GM12878 (cell line): ENCODE results near the gene POU5F2. TPM values are rescaled to one million over a fixed set of nuclear protein-coding genes. Genes with fewer than 3 reads are reported as not detected.

Experiments
- ATAC-seq: fragments of 200-7000 bp; cut with Tn5 transposase; 3 replicates; pipeline ENCODE4 v1.9.1; 2020; ENCODE audit warnings: mild to moderate bottlenecking, moderate library complexity
- BruUV-seq: library from RNA; stranded (reverse); fragments of 400-500 nt; replicated peaks from 2 replicates; lab custom pipeline; 2021; lab: Mats Ljungman, UMichigan
- CTCF ChIA-PET: fragments of 300-600 bp; sonication (Branson Sonifier 250); formaldehyde crosslinking; extraction: SDS; loops from one replicate; lab custom pipeline; 2021; ENCODE audit warnings: inconsistent platforms; lab: Yijun Ruan, JAX
- POLR2A ChIA-PET: fragments of 350-600 bp; formaldehyde crosslinking; extraction: SDS; loops from one replicate; lab custom pipeline; 2021; ENCODE audit warnings: inconsistent platforms; lab: Charles Lee
- RAD21 ChIA-PET: fragments of 300-600 bp; sonication (Branson Sonifier 250); formaldehyde crosslinking; loops from one replicate; lab custom pipeline; 2023; ENCODE audit warnings: antibody characterized with exemption; ENCODE audit not compliant: unreplicated experiment; lab: Charles Lee
- SMC1A ChIA-PET: fragments of 300-600 bp; sonication (Branson Sonifier 250); formaldehyde crosslinking; loops from one replicate; lab custom pipeline; 2023; ENCODE audit not compliant: unreplicated experiment, uncharacterized antibody; lab: Charles Lee
- DNase-seq: peaks from one replicate; pipeline ENCODE4 v3.0.0-alpha.2; 2011; ENCODE audit warnings: low read depth, low spot score
- FAIRE-seq: peaks from 3 replicates; lab custom pipeline; 2011; peaks lifted over from hg19 to GRCh38; lab: Jason Lieb, UNC
- H2AFZ ChIP-seq: 2 replicates; pipeline ENCODE4 v1.6.0; 2011; ENCODE audit warnings: low read depth, low read length, control low read depth; ENCODE audit not compliant: control insufficient read depth
- H3K27ac ChIP-seq: 2 replicates; pipeline ENCODE4 v1.5.1; 2011; ENCODE audit warnings: control low read depth; ENCODE audit not compliant: control insufficient read depth, insufficient read depth
- H3K27me3 ChIP-seq, 2 experiments: replicated peaks in 1 of 2; 2 replicates each; pipeline versions ENCODE4 v1.6.0 to v1.6.1; 2011; ENCODE audit warnings: low read length in 1 of 2; ENCODE audit not compliant: control insufficient read depth in 2 of 2, insufficient read depth in 2 of 2
- H3K36me3 ChIP-seq, 2 experiments: 2 replicates each; pipeline ENCODE4 v1.5.1; 2011; ENCODE audit warnings: low read length in 1 of 2; ENCODE audit not compliant: control insufficient read depth in 2 of 2, insufficient read depth in 2 of 2
- H3K4me1 ChIP-seq: 2 replicates; pipeline ENCODE4 v1.6.1; 2011; ENCODE audit warnings: mild to moderate bottlenecking, low read length, moderate library complexity, mixed read lengths; ENCODE audit not compliant: control insufficient read depth, insufficient read depth
- H3K4me2 ChIP-seq: 2 replicates; pipeline ENCODE4 v1.6.0; 2011; ENCODE audit warnings: control low read depth; ENCODE audit not compliant: control insufficient read depth, insufficient read depth
- H3K4me3 ChIP-seq: fragments of 200-600 bp; sonication (generic); 2 replicates; pipeline ENCODE4 v1.5.1; 2016
- H3K79me2 ChIP-seq: 2 replicates; pipeline ENCODE4 v1.6.0; 2011; ENCODE audit warnings: low read length; ENCODE audit not compliant: control insufficient read depth, insufficient read depth
- H3K9ac ChIP-seq: 2 replicates; pipeline ENCODE4 v1.8.0; 2011; ENCODE audit warnings: low read length, control low read depth, mixed read lengths; ENCODE audit not compliant: control insufficient read depth, insufficient read depth
- H3K9me3 ChIP-seq: replicated peaks from 3 replicates; pipeline ENCODE4 v1.5.1; 2011; ENCODE audit warnings: mild to moderate bottlenecking, low read length; ENCODE audit not compliant: control insufficient read depth, insufficient read depth
- H4K20me1 ChIP-seq: 2 replicates; pipeline ENCODE4 v1.6.0; 2011; ENCODE audit not compliant: control insufficient read depth, insufficient read depth
- ESRRA ChIP-seq: IDR thresholded peaks from 2 replicates; pipeline ENCODE4 v1.6.1; 2012; ENCODE audit warnings: mild to moderate bottlenecking, low read length, improper control_type of control experiment
- EZH2 ChIP-seq: IDR thresholded peaks from 2 replicates; pipeline ENCODE4 v1.6.1; 2012; ENCODE audit warnings: low read depth, mild to moderate bottlenecking, control low read depth, inconsistent platforms, low read length, borderline replicate concordance; ENCODE audit not compliant: control insufficient read depth
- GATAD2B ChIP-seq: fragments of 450-650 bp; conservative IDR thresholded peaks from 2 replicates; pipeline ENCODE4 v1.6.1; 2017; ENCODE audit warnings: low read depth, mild to moderate bottlenecking, moderate library complexity
- HCFC1 ChIP-seq: fragments of 150-350 bp; IDR thresholded peaks from 2 replicates; pipeline ENCODE4 v1.6.1; 2014; ENCODE audit warnings: low read length
- IRF4 ChIP-seq: IDR thresholded peaks from 2 replicates; pipeline ENCODE4 v1.6.1; 2011; ENCODE audit warnings: low read depth, low read length
- MLLT1 ChIP-seq: fragments of 450-650 bp; IDR thresholded peaks from 2 replicates; pipeline ENCODE4 v1.6.1; 2016; ENCODE audit warnings: mild to moderate bottlenecking
- NR2C1 ChIP-seq: fragments of 450-650 bp; IDR thresholded peaks from 2 replicates; pipeline ENCODE4 v1.6.1; 2017; ENCODE audit warnings: antibody characterized with exemption, mild to moderate bottlenecking, moderate library complexity
- PBX3 ChIP-seq: IDR thresholded peaks from 2 replicates; pipeline ENCODE4 v1.6.1; 2011; ENCODE audit warnings: mild to moderate bottlenecking, low read depth, low read length, moderate library complexity; ENCODE audit not compliant: insufficient replicate concordance
- PRDM15 ChIP-seq: fragments of 450-650 bp; formaldehyde crosslinking; IDR thresholded peaks from 2 replicates; pipeline ENCODE4 v1.4.0; 2020; ENCODE audit warnings: mild to moderate bottlenecking, moderate library complexity
- RELA ChIP-seq: fragments of 450-650 bp; IDR thresholded peaks from 2 replicates; pipeline ENCODE4 v1.8.0; 2014; ENCODE audit warnings: borderline replicate concordance; ENCODE audit not compliant: partially characterized antibody
- YBX1 ChIP-seq: fragments of 450-650 bp; IDR thresholded peaks from 2 replicates; pipeline ENCODE4 v1.6.1; 2016; ENCODE audit warnings: antibody characterized with exemption
- ZNF24 ChIP-seq: fragments of 450-650 bp; IDR thresholded peaks from 2 replicates; pipeline ENCODE4 v1.6.1; 2017; ENCODE audit warnings: antibody characterized with exemption, mild to moderate bottlenecking
- ZSCAN29 ChIP-seq: fragments of 450-650 bp; IDR thresholded peaks from 2 replicates; pipeline ENCODE4 v1.6.1; 2017; ENCODE audit warnings: mild to moderate bottlenecking, moderate library complexity
- WGBS: methylation state at CpG from one replicate; pipeline ENCODE4 v1.1.6; 2016; ENCODE audit warnings: low lambda C conversion rate; ENCODE audit not compliant: insufficient replicate concordance, insufficient coverage; ENCODE audit errors: missing lambda C conversion rate; 5-methylcytosine and 5-hydroxymethylcytosine counted together
- in situ Hi-C: fragments of 300-500 bp; cut with MboI; formaldehyde crosslinking; loops from 9 replicates; pipeline ENCODE4 v1.14.3; 2018; ENCODE audit warnings: mixed read lengths
- intact Hi-C: fragments of 100-400 bp; cut with micrococcal nuclease; formaldehyde crosslinking; loops from one replicate; pipeline ENCODE4 v1.14.2; 2022; ENCODE audit not compliant: unreplicated experiment
- polyA plus RNA-seq, 11 experiments: library from polyadenylated mRNA; depleted of rRNA in 4 of 11; unstranded in 6 of 11; stranded (reverse) in 5 of 11; fragments of >200 nt; fragmentation: Nextera tagmentation in 4 of 11; fragmentation: Illumina TruSeq in 1 of 11; extraction: Ambion mirVana in 4 of 11; extraction: Trizol in 1 of 11; gene quantifications; 1 replicate in 1 of 11; 2 replicates in 10 of 11; pipeline versions ENCODE4 v1.2.1 to v1.2.3, GENCODE V29; 2011 to 2016; ENCODE audit warnings: inconsistent platforms in 2 of 11, missing spikeins in 2 of 11, low read depth in 1 of 11
- total RNA-seq, 4 experiments: library from RNA; depleted of rRNA in 3 of 4; stranded (reverse); fragments of >200 nt in 3 of 4; fragmentation: Illumina TruSeq in 1 of 4; extraction: Trizol in 1 of 4; gene quantifications; 2 replicates each; pipeline versions ENCODE4 v1.2.1 to v1.2.3, GENCODE V29; 2013 to 2021

POU5F2 gene
- total and polyA plus RNA-seq, 10 of the 15 experiments (the other 5 are each of a cell fraction or from before 2014, with no cell fraction given) = under 0.01 to 1.4 (median 0.28) TPM

GRCh38 chr5:93708442-93708841 lies 33.0 kb downstream of the POU5F2 start:
- WGBS = 98% methylated on average over 6 of the region's 6 CpGs
- H3K9me3 ChIP-seq = no peaks in the 10 kb centered on the region
- no peak for FAIRE-seq
- no peak for TF ChIP-seq ESRRA
- no peak for TF ChIP-seq PBX3
- TF ChIP-seq RELA = no peak
- TF ChIP-seq ZNF24 = no peak
- TF ChIP-seq IRF4 = no peak
- TF ChIP-seq YBX1 = no peak
- no peak for TF ChIP-seq NR2C1
- no peak for TF ChIP-seq PRDM15 (CRISPR knock-in tag)
- TF ChIP-seq EZH2 = no peak
- TF ChIP-seq GATAD2B = no peak
- no peak for TF ChIP-seq HCFC1
- TF ChIP-seq ZSCAN29 = no peak
- TF ChIP-seq MLLT1 = no peak

More at GRCh38 chr5:93708442-93708841, 33.0 kb downstream of the POU5F2 start:
- no peak for DNase-seq
- SMC1A ChIA-PET = interaction anchor here (1.2 kb wide), 1 partner anchor 365 kb away, joined by 3 read pairs; no protein-coding TSS in a partner anchor
- Histone ChIP-seq H3K4me3 (no peak overlapping the region), H4K20me1 (no peaks in the 10 kb centered on the region), H3K79me2 (no peaks in the 10 kb centered on the region), H3K9ac (no peak overlapping the region), H3K27me3 (no peaks in the 10 kb centered on the region), H3K4me1 (no peaks in the 10 kb centered on the region), H3K4me2 (no peak overlapping the region), H3K27ac (no peak overlapping the region), H2AFZ (no peak overlapping the region), H3K36me3 (no peaks in the 10 kb centered on the region)
- intact Hi-C loops = no loop called here
- CTCF ChIA-PET = interaction anchor here (1.2 to 1.4 kb wide), 2 partner anchors 20 to 93 kb away, joined by 3 read pairs; no protein-coding TSS in a partner anchor
- in situ Hi-C loops = no loop called here
- RAD21 ChIA-PET = no interaction called here
- BruUV-seq = no TSS peak
- POLR2A ChIA-PET = no interaction called here
- no peak for ATAC-seq
